ENCODE results near the gene CD46.

DNA sequence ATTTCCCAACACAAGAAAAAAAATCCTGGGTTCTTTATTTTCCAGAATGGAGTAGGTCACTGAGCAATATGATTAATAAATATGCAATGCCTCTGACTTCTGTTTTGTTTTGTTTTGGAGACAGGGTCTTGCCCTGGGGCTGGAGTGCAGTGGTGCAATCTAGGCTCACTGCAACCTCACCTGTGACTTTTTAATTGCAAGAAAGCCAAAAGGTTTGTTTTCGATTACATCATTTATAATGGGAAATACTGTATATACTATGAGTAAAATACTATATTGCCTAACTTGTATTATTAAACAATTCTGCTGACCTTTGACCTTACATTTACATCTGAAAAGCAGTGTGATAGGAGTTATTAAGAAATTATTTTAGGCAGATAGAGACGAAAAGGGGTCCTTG, 11.6 kb upstream of the CD46 start:
- TF ChIP-seq, protein P1, sequence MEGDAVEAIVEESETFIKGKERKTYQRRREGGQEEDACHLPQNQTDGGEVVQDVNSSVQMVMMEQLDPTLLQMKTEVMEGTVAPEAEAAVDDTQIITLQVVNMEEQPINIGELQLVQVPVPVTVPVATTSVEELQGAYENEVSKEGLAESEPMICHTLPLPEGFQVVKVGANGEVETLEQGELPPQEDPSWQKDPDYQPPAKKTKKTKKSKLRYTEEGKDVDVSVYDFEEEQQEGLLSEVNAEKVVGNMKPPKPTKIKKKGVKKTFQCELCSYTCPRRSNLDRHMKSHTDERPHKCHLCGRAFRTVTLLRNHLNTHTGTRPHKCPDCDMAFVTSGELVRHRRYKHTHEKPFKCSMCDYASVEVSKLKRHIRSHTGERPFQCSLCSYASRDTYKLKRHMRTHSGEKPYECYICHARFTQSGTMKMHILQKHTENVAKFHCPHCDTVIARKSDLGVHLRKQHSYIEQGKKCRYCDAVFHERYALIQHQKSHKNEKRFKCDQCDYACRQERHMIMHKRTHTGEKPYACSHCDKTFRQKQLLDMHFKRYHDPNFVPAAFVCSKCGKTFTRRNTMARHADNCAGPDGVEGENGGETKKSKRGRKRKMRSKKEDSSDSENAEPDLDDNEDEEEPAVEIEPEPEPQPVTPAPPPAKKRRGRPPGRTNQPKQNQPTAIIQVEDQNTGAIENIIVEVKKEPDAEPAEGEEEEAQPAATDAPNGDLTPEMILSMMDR (IDR thresholded peaks at IDR 0.05) = no peak
- TF ChIP-seq POLR2A (IDR thresholded peaks at IDR 0.05) (no peak), EP300 (IDR thresholded peaks at IDR 0.05) (no peak), POLR2AphosphoS5 (IDR thresholded peaks at IDR 0.05) (no peak)
